Fibroblast of lung (primary cell): ENCODE data around the gene RTN4RL1.

ENCODE experiments used
- EZH2 ChIP-seq: IDR thresholded peaks from 2 replicates; pipeline ENCODE4 v1.5.1; 2012; ENCODE audit warnings: low read length, control low read depth, mild to moderate bottlenecking; ENCODE audit errors: missing control alignments
- TF ChIP-seq, protein P1 (sequence below), 2 donors: IDR thresholded peaks in 1 of 2; conservative IDR thresholded peaks in 1 of 2; 1 replicate in 1 of 2; 2 replicates in 1 of 2; pipeline ENCODE4 v1.5.1; 2011 to 2012; ENCODE audit warnings: low read length in 2 of 2, control low read depth in 1 of 2, inconsistent platforms in 1 of 2, low read depth in 1 of 2, mild to moderate bottlenecking in 1 of 2

- TF ChIP-seq, protein P1, sequence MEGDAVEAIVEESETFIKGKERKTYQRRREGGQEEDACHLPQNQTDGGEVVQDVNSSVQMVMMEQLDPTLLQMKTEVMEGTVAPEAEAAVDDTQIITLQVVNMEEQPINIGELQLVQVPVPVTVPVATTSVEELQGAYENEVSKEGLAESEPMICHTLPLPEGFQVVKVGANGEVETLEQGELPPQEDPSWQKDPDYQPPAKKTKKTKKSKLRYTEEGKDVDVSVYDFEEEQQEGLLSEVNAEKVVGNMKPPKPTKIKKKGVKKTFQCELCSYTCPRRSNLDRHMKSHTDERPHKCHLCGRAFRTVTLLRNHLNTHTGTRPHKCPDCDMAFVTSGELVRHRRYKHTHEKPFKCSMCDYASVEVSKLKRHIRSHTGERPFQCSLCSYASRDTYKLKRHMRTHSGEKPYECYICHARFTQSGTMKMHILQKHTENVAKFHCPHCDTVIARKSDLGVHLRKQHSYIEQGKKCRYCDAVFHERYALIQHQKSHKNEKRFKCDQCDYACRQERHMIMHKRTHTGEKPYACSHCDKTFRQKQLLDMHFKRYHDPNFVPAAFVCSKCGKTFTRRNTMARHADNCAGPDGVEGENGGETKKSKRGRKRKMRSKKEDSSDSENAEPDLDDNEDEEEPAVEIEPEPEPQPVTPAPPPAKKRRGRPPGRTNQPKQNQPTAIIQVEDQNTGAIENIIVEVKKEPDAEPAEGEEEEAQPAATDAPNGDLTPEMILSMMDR (conservative IDR thresholded peaks at IDR 0.05 in 1 of 2, IDR thresholded peaks at IDR 0.05 in 1 of 2; ENCODE audit: low read depth in 1 of 2, low read length in 2 of 2), result no peak
- no peak for TF ChIP-seq EZH2
Observed at GRCh38 chr17:2070241-2071023, 45.3 kb upstream of the RTN4RL1 start.
